CD4-positive, alpha-beta T cell treated with Interleukin-6 at 100 ng/mL for 8 hours (primary cell): Measurements from ENCODE around the gene HOXA5.

Experiments used
- DNase-seq: peaks from one replicate; pipeline ENCODE4 v3.0.0-alpha.2; 2020; ENCODE audit warnings: mixed read lengths, low spot score

HOXA5 gene

DNA sequence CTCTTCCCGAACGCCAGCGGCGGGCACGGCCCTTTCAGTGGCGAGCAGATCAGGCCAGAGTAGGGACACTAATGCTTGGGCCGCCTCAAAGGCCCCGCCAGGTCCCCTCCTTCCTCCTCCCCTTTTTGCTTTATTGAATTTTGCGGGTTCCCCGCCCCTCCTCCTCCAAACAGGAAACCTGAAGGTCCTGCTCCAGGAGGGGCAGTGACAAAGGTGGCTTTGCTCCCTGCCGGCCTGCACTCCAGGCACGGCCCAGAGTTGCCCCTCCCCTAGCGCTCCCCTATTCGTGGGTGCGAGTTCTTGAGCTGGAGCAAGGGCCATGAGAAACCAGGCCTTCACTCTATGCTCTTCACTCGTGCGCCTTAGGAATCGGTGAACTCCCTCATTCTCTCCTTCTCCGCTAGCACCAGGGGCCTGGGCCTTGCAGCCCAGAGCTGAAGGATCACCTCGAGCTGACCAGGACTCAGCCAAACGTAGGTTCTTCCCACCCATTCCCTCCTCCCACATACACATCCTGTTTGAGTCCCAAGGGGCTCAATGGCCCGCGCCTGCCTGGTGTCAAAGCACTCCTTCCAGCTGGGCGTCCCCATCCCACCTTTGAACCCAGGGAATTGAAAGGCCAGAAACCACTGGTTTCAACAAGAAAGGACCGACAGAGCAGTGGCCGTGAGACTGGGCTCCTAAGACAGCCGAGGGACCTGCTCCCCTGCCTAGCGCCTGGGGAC is 4.7 kb upstream of the HOXA5 start:
- no peak for DNase-seq

DNA sequence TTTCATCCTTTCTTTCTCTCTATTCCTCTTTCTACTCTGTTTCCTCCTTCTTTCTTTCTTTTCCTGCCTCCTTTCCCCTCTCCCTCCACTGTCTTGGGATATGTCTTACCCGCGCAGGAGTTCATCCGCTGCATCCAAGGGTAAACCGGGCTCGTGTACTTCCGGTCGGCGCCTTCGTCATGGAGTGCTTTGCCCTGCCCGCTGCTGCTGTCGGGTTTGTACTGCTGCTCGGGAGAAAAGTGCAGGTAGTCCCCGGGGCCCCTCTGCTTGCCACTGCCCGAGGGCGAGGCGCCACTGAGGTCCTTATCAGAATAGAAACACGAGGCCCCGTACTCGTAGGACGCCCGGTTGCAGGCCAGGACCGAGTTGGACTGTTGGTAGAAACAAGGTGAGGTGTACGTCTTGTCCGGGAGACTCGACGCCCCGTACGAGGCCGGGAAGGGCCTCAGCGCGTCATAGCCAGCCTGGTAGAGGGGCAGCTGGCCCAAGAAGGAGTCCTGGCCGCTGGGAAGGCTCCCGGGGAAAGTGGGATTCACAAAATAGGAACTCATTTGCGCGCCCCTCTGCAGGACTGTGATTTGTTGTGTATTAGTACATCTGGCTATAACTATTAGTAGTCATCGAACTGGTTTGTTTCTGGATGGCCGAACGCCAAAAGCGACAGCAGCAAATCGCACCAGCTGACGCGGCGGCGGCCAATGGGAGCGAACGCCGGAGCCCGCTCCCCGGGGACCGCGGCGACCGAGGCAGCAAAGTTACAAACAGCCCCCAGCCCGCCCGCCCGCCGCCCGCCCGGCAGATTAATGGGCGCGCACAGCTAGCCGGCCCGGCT is 3.9 kb upstream of the HOXA5 start, which contains the start of gene HOXA6:
Gene HOXA6 (minus strand): TSS at position 576 of the 832 bp plus-strand sequence. CDS start 25 bp downstream, at position 551.
- DNase-seq, result no peak

DNA sequence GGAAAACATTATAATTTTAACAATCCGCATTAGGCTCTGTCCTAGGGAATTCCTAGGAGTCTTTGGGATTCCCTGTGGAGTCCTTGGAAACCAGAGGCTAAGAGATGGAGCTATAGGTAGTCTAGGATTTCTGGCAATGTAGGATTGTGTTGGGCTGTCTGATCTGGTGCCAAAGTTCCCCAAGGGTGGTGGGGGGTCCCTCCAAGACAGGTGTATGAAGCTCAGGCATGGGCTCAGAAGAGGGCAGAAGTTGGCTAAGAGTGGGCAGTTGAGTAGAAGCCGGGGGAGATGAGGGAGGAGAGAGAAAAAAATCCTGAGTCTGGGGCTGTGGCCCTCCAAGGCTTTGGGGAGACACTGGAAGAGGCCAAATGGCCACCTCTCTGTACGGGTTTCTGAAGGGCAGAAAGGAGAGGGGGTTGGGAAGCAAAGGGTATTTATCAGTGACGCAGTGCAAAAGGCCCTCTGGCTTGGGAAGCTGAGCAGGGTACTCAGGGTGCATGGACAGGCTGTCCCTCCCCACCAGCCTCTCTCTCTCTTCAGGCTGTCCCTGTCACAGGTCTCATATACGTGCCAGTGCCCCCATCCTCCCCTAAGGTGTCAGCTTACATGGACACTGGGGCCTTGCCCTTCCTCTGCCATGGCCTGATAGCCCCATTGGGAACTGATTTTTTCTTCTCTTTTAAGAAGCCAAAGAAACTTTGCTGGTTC is 3.2 kb upstream of the HOXA5 start:
- DNase-seq, result no peak

DNA sequence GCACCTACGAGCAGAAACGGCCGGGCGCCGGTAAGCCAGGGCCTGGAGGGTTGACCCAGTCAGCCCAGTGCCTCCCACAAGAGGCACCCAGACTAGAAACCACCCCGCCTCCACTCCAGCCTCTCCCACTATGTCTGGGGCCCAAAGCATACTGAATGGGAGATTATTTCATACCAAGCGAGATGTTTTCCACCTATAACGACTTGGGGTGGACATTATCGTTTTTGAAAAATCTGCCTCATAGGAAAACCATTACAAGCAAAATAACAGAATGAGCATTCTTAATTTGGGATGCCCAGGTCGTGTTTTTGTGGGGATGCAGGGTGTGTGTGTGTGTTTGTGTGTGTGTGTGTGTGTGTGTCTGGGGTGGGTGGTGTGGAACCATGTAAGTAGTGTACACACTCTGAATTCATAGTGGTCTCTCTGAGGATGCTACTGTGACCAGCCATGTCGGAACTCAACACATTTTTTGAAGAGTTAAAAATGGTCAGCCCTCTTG is 2.5 kb upstream of the HOXA5 start:
- DNase-seq, result no peak

DNA sequence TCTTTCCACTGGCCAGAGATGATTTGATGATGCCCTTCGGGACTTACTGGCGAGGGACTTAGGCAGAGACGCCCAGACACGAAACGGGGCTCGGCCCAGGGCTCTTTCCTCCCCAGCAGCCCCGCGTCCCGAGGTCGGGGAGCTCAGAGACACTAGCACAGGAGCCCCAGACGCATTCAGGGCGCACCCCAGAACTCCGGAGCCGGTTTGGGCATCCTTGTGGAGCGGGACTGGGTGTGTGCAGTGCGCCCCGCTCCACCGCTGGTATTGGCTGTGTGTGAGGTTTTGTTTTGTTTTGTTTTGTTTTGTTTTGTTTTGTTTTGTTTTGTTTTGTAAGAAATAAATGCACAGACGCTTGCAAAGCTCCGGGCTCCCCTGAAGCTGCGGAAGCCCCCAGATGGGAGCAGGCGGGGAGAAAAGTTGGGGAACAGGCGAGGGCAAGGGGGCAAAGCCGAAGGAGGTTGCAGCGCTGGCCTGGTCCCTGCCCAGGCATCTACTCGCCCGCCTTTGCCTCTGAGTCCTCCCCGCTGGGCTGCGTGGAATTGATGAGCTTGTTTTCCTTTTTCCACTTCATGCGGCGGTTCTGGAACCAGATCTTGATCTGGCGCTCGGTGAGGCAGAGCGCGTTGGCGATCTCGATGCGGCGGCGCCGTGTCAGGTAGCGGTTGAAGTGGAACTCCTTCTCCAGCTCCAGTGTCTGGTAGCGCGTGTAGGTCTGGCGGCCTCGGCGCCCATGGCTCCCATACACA is 1.9 kb upstream of the HOXA5 start:
- no peak for DNase-seq

DNA sequence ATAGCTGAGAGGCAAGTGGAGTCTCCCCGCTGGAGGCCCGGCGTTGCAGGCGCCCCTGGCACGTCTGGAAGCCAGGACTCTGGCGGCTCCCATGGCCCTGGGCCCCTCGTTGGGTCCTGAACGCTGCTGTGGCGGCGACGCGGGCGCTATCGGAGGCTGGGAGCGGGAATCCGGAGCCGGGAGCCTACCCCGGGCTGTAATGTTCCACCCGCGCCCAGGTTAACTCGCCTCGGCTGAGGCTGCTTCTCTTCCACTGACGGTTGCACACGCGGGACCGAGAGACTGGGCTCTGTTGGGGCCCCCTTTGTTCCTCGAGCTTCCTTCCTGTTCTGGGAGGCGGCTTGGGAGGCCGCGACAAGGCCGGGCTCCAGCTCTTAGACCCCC is 1.3 kb upstream of the HOXA5 start:
- DNase-seq, result no peak

DNA sequence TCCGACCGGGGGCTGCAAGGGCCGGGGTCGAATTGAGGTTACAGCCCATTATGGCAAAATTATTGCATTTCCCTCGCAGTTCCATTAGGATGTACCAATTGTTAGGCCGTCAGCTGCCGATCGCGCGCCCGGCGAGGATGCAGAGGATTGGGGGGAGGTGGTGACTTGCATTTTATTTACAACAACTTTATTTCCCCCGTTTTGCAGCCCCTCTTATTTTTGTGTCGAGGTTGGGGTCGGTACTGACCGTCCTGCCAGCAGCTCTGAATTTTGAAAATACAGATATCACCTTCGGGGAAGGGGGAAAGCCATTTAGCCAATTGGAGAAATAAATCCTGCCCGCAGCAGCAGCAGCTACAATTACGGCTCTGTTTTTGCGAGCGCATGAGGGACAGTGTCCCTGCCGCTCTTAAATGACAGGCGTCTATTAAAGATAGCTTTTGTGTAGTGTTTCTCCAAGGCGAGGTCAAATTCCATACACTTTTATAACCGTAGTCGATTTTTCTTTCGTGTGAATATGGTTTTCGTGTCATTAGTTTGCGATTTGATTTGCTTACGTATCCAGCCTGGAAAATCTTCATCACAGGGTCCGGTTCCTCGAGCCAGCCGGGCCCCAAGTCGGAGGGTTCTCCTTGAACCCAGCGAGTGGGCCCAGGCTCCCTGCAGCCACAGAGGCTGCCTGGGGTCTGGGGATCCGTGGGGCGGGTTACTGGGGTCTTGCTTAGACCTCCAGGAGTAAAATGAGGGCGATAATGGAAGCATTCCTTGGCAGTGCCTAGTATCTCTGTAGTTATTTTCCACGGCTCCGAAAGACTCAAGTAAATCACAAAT is 684 bp upstream of the HOXA5 start:
- DNase-seq, result no peak

DNA sequence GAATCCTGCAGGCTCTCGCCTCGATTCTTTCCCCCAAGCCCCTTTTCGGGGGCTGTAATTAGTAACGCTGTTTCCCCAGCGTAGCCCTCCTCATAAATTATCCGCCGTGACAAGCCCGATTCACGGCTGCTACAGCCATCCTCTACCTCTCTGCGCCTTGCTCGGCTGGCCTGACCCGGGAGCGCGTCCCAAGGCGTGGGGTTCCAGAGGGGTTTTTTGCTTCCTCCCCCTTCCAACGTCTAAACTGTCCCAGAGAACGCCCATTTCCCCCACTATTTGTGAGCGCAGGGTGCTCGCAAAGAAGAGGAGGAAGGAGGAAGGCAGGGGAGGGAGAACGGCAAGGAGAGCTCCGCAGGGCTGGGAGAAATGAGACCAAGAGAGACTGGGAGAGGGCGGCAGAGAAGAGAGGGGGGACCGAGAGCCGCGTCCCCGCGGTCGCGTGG is 880 bp downstream of the HOXA5 start:
- DNase-seq, result no peak

DNA sequence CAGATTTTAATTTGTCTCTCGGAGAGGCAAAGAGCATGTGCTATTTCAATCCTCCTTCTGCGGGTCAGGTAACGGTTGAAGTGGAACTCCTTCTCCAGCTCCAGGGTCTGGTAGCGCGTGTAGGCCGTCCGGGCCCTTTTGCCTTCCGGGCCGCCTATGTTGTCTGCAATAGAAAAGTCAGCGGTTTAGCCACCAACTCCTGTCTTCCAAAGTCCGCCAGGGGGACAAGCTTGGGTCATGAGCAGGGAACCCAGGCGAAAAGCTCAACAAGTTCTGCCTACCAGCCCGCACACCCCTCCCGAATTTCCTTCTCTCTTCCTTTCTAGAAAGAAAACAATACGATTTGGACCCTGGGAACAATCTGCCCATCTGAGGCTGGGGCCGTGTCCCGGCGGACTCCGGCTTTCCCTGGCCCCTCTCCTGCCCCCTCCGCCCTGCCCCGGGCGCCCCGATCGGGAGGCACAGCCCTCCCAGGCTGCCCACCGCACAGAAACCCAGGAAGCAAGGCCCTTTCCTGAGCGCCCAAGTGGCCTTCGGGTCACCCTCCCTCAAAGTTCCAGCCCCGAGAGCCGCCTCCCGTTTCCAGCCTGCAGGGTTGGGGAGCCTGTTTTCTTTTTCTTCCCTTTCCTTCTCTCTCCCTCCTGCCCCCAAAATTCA is 1.4 kb downstream of the HOXA5 start:
- no peak for DNase-seq

DNA sequence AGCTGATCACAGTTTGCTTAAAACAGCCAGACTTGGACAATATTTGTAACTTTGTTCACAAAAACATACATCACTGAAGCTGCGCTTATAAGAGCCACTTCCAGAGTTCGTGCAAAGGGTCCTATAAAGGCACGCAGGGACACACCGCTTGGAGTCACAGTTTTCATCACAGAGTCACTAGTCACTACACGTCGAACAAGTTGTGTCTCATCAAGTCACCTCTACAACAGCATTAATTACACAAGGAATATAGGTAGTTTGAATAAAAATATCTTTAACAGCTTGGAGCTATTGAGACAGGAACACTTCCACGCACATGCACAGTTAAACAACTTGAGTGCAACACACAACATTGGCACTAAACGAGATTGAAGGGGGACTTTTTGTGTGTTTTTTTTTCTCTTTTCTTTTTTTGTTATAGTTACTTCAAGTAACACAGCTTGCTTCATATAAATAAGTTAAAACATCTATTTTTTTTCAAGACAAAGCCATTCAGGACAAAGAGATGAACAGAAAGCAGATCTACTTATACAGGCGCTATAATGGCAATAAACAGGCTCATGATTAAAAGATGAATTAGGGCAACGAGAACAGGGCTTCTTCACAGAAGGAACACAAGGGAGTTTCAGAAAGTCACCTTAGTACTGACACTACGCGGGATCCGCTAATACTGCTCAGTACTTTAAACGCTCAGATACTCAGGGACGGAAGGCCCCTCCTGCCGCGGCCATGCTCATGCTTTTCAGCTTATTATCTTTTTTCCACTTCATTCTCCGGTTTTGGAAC is 2.2 kb downstream of the HOXA5 start:
- no peak for DNase-seq

DNA sequence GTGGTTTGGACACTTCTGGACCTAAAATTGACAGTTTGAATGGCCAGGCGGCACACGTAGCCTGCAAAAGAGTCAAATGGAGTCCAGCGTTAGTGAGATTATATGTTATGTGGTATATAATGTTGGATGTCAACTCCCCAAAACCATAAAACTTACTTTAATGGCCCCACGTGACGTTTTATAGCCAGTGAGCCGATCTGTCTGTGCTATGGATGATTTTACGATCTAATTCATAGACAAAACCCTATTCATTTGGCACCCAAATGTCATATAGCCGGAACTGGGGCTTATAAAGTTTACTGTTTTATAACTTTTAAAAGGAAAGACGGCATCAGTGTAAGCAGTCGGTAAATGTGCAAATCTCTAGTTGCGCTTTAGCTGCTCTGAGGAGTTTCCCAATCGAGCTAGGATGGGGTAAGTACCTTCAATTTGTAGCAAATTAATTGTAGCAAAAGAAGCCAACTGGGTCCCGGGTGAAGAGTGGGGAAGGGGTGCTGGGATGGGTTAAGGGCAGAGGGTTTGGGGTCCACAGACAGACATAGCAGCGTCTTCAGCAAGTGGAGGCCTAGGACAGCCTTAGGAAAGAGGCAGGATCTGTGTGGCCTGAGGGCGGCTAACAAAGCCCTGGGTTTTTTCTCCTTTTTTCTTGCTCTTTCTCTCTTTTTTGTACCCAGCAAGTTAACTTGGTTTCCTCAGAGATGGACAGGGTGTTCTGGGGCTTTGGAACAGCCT is 3.2 kb downstream of the HOXA5 start:
- no peak for DNase-seq

DNA sequence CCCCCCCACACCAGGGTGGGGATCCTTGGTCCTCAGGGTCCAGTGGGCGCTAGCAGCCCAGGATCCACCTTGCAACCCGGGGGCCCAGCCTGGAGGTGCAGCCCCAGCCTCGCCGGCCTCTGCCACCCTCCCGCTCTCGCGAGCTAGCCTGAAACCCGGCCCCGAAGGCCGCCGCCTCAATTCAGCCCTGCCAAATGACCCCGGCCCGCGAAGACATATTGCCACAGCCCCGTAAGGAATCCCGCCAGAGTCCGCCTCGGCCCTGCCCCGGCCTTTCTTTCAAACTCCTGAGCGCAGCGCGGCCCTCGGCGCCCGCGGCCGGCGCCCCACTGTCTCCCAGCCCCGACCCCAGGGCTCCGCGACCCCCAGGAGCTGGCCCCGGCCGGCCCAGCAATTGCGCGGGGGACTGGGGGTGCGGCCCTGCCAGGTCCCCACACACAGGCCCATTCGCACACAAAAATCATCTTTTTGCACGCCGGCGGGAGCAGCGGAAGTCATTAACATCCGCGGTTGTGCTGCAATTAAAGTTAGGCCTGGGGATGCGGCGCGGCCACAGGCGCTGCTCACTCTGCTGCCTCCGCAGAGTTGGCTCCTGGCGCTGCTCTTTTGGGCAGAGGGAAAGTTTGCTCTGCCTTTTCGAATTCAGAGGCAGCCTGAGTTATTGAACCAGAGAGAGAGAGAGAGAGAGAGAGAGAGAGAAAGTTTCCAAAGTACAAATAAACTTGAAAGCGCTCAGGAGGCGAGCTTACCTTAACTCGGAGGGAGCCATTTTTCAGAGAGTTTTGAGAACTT is 4.0 kb downstream of the HOXA5 start:
- no peak for DNase-seq

DNA sequence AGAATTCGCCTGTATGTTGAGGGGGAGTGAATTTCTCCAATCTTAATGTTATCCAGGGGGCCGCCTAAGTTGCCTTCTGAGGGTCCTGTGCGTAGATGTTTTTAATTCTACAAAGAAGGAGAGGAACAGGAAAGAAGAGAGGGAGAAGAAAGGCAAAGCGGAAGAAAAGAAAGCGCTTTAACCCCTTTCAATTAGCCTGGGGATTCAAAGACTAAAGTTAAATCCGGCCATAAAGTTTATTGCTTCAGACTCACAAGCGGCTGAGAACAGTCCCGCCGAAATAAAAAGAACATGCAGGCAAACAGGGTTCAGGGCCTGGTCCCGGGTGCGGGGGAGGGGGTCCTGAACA is 4.5 kb downstream of the HOXA5 start:
- no peak for DNase-seq

DNA sequence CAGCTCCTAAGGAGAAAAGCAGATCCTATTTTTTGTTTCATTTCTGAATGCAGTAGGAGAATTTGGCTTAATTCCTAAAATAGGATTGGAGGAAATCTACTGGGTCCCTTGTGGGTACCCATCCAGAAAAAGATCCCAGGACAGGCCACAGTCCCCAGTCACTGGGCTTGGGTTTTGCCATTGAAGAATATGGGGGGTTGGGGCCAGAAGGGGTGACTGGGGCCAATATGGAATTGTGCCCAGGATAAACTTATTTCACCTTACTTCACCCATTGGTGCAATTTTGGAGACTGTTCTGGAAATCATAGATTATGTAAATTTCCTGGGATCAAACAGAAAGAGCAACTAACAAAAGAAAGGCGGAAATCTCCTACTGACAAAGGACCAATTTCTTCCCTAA is 5.0 kb downstream of the HOXA5 start:
- no peak for DNase-seq

DNA sequence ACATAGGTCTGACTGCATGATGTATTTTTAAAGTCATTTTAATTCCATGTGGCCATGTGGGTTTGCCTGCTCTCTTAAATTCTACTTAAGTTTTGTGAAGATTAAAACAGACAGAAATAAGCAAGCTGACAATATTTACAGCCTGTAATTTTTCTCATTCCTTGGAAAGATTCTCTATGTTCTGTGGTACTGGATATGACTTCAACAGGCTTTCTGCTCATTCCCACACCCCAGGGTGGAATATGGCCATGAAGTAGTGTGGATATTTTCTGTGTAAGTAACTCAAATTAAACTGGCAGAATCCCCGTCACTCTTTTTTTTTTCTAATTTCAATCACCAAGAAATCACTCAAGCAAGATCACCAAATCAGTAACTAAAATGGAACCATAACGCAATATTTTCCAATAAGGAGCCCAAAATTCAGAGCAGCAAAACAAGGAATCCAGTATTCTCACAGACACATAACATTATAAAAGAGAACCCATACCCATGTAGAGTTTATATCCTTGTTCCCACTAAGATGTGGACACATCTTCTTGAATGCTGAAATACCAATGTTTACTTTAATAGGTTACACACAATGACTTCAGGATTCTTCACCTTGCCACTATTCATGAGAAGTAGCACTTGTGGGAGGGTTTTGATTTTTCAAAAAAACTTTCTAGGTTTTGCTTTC is 5.7 kb downstream of the HOXA5 start:
- no peak for DNase-seq

DNA sequence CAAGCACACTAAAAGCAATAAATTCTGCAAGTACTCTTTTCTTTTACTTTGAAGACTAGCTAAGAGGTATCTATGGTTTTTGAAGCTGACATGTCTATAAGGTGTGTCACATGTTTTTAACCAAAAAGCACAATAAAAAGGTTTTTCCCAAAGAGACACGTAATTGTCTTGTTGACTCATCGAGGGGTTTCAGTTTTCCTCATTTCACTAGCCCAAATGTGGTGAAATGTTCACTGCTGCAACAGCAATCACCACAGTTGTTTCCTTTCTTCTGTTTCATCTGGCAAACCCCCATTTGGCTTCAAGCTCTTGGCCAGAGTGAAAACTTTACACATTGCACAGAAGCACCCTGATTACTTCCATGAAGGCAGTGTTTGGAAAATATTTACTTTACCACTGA is 9.1 kb downstream of the HOXA5 start:
- no peak for DNase-seq

DNA sequence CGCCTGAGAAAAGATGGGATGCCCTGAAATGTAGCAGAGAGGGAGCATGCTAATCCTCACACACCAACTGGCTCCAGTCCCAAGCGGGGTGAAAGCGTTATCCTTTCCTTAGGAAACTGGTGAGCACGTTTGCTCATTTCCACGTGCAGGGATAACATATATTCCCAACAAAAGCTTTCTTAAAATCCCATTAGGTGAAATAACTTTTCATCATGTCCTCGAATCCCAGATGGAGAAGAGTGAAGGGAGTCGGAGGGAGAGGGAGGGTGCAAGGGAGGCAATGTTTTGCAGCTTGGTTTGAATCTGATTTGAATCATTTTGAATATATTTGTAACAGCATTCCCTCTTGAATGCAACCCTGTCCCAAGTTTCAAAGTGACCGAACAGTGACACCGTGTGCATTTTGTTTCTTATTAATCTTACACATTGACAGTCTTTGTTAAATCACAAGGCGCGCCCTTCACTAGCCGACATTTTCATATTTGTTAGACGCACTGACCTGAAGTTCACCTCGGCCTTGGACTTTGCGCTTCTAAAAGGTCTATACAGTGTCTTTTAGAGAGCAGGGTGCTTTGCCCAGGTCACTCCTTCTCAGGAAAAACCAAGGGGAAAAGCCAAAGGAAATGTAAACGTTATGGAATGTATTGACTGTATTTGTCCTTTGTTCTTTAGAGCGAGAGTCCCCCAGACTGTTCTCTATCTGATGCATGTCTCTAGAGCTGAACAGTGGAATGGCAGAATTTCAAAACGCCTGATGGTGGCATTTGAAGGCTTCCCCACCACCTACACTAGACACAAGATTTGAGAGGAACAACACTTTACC is 9.9 kb downstream of the HOXA5 start:
- no peak for DNase-seq
